ENCODE measurements around the gene NEK8.

The NEK8 gene

GRCh38 chr17:28728364-28729200 lies at the start of gene NEK8:
Gene NEK8 (plus strand): TSS chr17:28728788. CDS start chr17:28728814, 26 bp downstream.
- peak; percentile 82 for DNase-seq

GRCh38 chr17:28682655-28683054 lies 45.9 kb upstream of the NEK8 start:
- no peak for DNase-seq

GRCh38 chr17:28684963-28685362 lies 43.6 kb upstream of the NEK8 start:
- peak; percentile 13 for DNase-seq

- DNase-seq = no peak
These were observed 43.2 kb upstream of the NEK8 start for GRCh38 chr17:28685366-28685765.

GRCh38 chr17:28686296-28686695 lies 42.3 kb upstream of the NEK8 start:
- no peak for DNase-seq

GRCh38 chr17:28688481-28688880 lies 40.1 kb upstream of the NEK8 start:
- DNase-seq = no peak

GRCh38 chr17:28689011-28689410 lies 39.6 kb upstream of the NEK8 start:
- DNase-seq = no peak

GRCh38 chr17:28693869-28694268 lies 34.7 kb upstream of the NEK8 start:
- DNase-seq = no peak

GRCh38 chr17:28698253-28698941 lies 30.2 kb upstream of the NEK8 start:
- DNase-seq = no peak

GRCh38 chr17:28700278-28700677 lies 28.3 kb upstream of the NEK8 start:
- DNase-seq = no peak

- no peak for DNase-seq
These were observed 27.6 kb upstream of the NEK8 start for GRCh38 chr17:28700830-28701492.

- DNase-seq = no peak
These were observed 26.4 kb upstream of the NEK8 start for GRCh38 chr17:28702026-28702751.

- DNase-seq = no peak
These were observed 25.8 kb upstream of the NEK8 start for GRCh38 chr17:28702752-28703150.

- DNase-seq = no peak
These were observed 24.9 kb upstream of the NEK8 start for GRCh38 chr17:28703552-28704218.

- no peak for DNase-seq
These were observed 24.2 kb upstream of the NEK8 start for GRCh38 chr17:28704219-28704858.

GRCh38 chr17:28705074-28705659 lies 23.4 kb upstream of the NEK8 start:
- no peak for DNase-seq

- DNase-seq = no peak
These were observed 22.8 kb upstream of the NEK8 start for GRCh38 chr17:28705728-28706334.

- no peak for DNase-seq
These were observed 21.9 kb upstream of the NEK8 start for GRCh38 chr17:28706471-28707338.

GRCh38 chr17:28707339-28707720 lies 21.3 kb upstream of the NEK8 start:
- DNase-seq = no peak

All from NCI-H1105 treated with DMSO at 0.1 percent for 48 hours (cell line).